ENCODE results near the gene MCF2L.

DNA sequence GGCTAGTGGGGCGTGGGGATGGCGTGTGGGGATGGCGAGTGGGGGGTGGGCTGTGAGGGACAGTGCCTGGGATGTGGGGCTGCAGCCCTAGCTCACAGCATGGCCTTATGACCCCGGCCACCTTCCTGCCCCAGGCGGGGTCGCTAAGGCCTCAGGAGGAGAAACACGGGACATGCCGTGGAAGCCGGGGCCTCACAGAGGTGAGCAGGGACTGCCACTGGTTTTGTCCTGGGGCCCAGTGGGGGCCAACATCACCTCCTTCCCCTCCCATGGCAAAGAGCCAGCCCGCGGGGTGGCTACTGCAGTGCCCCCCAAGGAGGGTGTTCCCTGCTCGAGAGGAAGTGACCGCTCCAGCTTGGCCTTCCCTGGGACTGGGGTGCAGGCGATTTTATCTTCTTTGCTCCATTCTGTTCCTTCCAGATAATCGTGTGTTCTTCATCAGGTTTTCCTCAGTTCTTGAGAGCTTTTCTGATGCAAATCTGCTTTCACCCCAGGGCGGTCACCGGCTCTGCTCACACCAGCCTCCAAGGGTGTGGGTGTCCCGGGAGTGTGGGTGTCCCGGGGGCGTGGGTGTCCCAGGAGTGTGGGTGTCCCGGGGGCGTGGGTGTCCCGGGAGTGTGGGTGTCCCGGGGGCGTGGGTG lies 137.8 kb downstream of the MCF2L start:
- no peak for TF ChIP-seq CTCF (IDR thresholded peaks at IDR 0.05)
- TF ChIP-seq, protein P1, sequence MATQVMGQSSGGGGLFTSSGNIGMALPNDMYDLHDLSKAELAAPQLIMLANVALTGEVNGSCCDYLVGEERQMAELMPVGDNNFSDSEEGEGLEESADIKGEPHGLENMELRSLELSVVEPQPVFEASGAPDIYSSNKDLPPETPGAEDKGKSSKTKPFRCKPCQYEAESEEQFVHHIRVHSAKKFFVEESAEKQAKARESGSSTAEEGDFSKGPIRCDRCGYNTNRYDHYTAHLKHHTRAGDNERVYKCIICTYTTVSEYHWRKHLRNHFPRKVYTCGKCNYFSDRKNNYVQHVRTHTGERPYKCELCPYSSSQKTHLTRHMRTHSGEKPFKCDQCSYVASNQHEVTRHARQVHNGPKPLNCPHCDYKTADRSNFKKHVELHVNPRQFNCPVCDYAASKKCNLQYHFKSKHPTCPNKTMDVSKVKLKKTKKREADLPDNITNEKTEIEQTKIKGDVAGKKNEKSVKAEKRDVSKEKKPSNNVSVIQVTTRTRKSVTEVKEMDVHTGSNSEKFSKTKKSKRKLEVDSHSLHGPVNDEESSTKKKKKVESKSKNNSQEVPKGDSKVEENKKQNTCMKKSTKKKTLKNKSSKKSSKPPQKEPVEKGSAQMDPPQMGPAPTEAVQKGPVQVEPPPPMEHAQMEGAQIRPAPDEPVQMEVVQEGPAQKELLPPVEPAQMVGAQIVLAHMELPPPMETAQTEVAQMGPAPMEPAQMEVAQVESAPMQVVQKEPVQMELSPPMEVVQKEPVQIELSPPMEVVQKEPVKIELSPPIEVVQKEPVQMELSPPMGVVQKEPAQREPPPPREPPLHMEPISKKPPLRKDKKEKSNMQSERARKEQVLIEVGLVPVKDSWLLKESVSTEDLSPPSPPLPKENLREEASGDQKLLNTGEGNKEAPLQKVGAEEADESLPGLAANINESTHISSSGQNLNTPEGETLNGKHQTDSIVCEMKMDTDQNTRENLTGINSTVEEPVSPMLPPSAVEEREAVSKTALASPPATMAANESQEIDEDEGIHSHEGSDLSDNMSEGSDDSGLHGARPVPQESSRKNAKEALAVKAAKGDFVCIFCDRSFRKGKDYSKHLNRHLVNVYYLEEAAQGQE (IDR thresholded peaks at IDR 0.05), result no peak
- TF ChIP-seq, protein P2, sequence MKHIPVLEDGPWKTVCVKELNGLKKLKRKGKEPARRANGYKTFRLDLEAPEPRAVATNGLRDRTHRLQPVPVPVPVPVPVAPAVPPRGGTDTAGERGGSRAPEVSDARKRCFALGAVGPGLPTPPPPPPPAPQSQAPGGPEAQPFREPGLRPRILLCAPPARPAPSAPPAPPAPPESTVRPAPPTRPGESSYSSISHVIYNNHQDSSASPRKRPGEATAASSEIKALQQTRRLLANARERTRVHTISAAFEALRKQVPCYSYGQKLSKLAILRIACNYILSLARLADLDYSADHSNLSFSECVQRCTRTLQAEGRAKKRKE (CRISPR knock-in tag; IDR thresholded peaks at IDR 0.05; ENCODE audit: low read depth), result no peak

All from A549 (cell line).